ENCODE data around the gene UBE2O.

UBE2O gene

DNA sequence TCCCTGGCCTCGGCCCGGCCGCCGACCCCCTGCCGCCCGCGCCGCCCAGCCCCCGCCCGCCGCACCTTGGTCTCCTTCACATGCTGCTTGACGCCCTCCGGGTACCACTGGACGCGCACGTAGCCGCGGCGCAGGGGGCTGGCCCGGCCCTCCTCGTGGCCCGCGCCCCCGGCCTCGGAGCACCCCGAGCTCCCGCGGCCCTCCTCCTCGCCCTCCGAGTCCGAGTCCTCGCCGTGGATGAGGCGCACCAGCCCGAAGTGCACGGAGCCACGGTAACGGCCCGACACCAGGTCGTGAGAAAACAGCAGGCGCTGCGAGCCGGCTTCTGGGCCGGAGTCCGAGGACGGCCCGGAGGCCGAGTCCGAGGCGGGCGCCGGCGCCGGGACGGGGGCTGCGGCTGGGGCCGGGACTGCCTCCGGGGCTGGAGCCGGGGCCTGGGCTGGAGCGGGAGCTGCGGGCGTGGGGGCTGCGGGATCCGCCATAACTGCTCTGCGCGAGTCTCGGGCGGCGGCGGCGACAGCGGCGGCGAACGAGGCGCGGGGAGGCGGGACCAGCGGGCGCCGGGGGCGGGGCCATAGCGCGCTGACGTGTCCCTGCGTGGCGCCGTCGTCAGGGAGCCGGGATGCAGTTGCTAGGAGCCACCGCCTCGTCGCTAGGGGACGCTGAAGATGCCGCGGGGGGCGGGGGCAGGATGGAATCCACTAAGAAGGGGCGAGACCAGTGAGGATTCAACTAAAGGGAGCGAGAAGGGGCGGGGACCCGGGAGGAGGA, at the start of gene UBE2O:
UBE2O (minus strand) TSS at position 493 of the 771 bp plus-strand sequence; CDS start at position 482, 11 bp downstream.
- in situ Hi-C loops (cut with MboI; ENCODE audit: low sequenced_read_pairs) = no loop called here

DNA sequence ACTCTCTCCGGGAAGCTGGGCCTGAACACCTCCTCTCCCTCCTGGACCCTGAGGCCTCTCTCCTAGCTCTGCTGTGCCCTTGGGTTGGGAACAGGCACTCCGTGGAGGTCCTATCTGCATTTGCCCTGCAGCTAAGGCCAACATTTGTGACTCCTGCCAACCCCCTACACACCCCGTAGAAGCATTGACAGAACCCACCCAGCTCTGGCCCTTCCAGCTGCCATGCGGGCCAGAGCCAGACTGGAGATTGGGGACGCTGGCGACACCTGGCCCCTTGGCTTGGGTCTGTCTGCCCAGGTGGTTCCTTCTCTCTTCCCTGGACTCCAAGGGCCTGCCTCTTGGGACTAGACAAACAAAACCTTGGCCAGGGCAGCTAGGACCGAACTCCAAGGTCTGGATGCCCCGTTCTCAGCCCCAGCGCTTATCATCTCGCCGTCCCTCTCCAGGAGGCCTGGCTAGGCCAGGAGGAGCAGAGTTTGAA, 48.9 kb upstream of the UBE2O start:
- in situ Hi-C loops (cut with MboI; ENCODE audit: low sequenced_read_pairs) = loop anchor here (10.0 to 25.0 kb wide), 2 partner anchors 90 to 197 kb away; partner anchors contain the start of gene QRICH2

DNA sequence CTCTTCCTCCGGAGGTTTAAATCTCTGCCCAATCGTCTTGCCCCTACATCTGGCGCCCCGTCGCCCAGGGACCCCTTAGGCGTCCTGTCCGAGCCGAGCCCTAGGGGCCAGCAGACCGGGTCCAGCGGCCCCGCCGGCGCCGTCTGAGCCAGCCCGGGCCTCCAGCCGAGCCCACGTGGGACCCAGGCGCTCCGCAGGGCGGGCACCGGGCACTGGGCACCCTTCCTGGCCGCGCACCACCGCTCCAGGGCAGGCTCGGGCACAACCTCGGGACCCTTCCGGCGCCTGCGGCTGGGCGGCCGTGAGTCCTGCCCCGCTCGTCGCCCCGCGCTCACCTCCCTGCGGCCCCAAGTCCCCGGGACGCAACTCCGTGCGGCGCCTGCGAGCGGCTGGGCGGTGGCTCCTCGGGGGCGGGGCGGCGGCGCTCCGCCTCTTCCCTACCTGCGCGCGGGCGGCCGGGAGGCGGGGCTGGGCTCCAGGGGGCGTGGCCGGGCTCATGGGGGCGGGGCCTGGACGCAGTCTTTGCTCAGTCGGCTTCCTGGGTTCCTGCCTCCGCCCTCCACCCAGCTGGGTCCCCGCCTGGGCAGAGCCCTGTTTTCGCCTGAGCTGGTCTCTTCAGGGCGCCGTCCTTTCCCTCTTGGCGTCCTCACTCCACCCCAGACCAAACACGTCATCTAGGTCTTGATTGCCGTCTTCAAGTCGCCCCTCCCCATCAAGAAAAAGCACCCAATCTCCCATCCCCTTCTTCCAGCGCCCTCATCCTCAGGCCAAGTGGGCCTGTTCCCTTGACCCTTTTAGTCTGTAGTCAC, 48.3 kb upstream of the UBE2O start, which contains the start of gene RHBDF2:
RHBDF2 (minus strand) TSS at position 406 of the 809 bp plus-strand sequence. CDS start 19,899 bp downstream, outside the sequence.
- in situ Hi-C loops (cut with MboI; ENCODE audit: low sequenced_read_pairs) = loop anchor here (10.0 to 25.0 kb wide), 2 partner anchors 89 to 196 kb away; partner anchors contain the start of gene QRICH2

DNA sequence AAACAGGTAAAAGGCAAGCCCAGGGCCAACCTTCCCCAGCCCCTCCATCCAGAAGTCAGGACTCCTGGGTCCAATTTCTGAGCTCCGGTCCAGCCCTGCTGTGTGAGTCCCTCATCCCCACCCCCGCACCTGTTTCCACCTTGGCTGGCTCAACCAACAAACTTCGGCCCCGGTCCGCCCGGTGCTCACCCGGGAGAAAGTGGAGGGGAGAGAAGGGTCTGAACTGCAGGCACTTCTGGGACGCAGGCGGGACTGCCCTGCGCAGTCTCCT, 47.7 kb upstream of the UBE2O start:
- in situ Hi-C loops (cut with MboI; ENCODE audit: low sequenced_read_pairs) = loop anchor here (10.0 to 25.0 kb wide), 2 partner anchors 88 to 196 kb away; partner anchors contain the start of gene QRICH2

DNA sequence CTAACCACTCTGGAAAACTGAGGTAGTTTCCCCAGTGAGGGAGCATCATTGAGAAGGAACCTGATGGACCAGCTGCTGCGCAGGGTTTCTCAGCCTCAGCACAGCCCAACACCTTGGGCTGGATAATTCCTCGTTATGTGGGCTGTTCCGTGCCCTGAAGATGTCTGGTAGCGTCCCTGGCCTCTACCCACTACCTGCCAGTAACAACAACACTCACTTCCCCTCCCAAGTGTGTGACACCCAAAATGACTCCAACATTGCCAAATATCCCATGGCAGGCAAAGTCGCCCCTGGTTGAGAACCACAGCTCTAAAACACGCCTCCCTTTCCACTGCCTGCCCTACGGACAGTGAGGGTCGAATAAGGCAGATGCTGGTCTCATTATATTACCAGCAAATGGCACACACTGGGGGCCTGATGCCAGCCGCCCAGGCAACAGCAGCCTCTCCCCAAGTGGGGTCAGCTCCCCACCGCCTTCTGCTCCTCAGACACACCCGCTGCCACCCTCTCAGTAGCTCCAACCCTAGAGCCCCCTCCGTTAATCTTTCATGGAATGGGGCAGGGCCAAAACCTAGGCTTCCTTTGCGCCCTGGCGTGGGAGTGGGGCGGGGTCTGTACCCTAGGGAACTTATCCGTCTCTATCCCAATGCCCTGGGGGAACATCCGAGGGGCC, 47.3 kb upstream of the UBE2O start:
- in situ Hi-C loops (cut with MboI; ENCODE audit: low sequenced_read_pairs) = loop anchor here (10.0 to 25.0 kb wide), 2 partner anchors 88 to 195 kb away; partner anchors contain the start of gene QRICH2

DNA sequence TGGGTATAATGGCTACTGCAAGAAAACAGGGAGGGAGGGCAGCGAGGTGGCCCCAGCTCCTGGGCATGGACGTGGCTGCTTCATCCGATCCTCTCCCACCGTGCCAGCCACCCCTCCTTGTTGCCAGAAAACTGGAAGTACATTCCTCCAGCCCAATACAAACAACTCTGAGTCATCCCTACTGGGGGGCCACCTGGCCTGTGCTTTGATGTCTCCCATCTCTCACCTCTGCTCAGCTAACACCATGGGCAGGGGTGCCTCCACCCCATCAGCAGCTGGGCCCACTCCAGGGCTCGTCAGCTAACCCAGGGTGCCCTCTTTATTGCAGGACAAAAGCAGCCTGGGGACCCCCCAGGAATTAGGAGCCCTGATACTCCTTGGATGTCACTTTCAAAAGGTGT, 46.3 kb upstream of the UBE2O start:
- in situ Hi-C loops (cut with MboI; ENCODE audit: low sequenced_read_pairs) = no loop called here

DNA sequence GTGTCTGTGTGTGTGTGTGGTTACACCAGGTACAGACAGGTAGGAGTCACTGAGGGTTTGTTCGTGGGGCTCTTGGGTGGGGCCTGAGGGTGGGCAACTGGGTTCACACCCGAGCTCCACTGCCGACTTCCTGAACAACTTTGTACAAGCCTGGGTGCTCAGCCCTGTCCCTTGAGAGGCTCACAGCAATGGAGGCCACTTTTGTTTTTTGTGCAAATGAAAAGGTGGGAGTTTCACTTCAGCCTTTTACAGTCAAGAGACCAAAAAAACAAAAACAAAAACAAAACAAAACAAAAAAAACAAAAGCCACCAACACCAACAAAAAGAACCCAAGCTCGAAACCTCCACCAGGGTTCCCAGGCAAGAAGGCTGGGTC, 45.9 kb upstream of the UBE2O start:
- in situ Hi-C loops (cut with MboI; ENCODE audit: low sequenced_read_pairs) = no loop called here

DNA sequence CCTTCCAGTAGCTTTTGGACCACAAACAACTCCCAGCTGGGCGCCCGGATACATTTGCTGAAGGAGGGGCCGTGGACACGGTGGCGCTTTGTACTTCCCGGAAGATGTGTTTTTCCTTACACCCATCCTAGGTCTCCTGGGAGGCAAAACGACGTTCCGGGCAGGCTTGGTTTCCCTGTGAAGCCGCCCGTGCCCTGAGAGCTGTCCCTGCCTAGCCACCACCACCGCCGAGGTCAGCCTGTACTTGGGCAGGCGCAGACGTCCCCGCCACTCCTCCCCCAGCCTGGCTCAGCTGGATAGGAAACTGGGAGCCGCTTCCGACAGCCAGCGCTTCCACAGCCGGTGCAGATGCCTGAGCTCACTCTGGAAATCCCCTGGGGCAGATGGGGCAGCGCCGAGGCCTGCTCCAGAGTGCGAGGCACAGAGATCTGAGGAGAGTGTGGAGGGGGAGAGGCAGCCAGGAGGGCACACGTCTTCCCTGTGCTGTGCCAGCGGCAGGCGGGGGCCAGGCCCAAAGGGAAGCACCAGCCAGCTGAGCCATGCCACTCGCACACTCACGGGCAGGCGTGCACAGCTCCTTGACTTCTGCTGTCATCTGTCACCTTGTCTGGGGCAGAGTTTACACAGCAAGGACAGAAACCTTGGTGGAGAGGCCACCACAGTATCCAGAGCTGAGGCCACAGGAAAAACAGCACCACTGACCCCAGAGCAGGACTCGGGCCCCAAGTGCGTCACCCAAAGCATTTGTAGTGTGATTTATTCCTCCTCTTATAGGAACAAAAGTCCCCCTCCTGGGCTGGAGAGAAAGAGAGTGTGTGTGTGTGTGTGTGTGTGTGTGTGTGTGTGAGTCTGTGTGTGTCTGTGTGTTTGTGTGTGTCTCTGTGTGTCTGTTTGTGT, 45.3 kb upstream of the UBE2O start:
- in situ Hi-C loops (cut with MboI; ENCODE audit: low sequenced_read_pairs) = no loop called here

DNA sequence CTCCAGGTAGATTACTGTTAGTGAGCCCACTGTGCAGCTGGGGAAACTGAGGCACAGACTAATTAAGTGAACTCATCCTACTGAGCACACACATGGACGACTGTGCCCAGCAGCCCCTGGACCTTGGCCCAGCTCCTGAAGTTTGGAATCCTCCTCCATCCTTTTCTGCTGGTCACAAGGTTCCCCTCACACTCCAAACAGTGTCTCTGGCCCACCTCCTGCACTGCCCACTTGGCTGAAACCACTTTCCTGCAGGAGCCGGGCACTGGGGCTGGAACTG, 44.7 kb upstream of the UBE2O start:
- in situ Hi-C loops (cut with MboI; ENCODE audit: low sequenced_read_pairs) = no loop called here

DNA sequence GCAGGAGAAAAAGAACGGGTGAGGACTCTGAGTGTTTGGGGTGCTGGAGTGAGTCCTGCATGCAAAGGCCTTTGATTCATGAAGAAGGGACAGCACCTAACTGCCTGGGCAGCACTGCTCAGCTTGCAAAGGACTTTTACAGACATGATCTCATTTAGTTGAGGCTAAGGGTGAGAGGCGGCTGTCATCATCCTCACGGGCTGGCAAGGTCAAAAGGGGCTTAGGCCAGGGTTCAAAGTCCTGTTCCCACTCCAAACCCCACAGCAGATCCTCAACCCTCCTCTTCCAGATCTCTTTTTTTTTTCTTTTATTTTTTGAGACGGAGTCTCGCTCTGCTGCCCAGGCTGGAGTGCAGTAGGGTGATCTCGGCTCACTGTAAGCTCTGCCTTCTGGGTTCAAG, 43.5 kb upstream of the UBE2O start:
- in situ Hi-C loops (cut with MboI; ENCODE audit: low sequenced_read_pairs) = no loop called here

DNA sequence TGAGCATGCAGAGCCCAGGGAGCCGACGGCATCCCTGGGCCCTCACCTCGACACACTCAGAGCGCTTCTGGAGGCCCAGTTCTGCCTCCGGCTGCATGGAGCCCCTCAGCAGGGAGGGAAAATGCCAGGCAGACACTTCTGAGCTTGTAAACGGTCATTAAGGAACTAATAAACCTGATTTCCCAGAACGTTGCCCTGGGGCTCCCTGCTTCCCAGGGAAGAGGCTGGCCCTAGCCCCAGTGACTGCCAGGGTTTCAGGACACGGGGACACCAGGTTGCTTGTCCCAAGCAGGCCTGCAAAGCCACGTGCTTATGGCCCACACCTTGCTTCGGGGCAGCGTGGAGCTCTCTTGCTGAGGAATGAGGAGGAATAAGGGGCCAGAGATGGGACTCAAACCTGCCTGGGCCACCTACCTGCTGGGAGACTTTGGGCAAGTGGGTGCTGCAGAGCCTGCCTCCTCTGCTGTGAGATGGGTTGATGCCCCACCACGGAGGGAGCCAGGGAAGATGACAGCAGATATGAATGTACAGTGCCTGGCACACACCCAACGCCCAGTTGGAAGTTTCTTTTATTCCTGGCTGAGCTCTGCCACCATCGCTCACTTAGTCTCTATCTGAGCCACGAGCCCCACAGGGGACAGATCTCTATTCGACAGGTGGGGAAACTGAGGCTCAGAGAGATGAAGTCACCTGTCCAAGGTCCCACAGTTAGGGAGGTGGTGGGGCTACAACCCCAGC, 42.9 kb upstream of the UBE2O start:
- in situ Hi-C loops (cut with MboI; ENCODE audit: low sequenced_read_pairs) = no loop called here

DNA sequence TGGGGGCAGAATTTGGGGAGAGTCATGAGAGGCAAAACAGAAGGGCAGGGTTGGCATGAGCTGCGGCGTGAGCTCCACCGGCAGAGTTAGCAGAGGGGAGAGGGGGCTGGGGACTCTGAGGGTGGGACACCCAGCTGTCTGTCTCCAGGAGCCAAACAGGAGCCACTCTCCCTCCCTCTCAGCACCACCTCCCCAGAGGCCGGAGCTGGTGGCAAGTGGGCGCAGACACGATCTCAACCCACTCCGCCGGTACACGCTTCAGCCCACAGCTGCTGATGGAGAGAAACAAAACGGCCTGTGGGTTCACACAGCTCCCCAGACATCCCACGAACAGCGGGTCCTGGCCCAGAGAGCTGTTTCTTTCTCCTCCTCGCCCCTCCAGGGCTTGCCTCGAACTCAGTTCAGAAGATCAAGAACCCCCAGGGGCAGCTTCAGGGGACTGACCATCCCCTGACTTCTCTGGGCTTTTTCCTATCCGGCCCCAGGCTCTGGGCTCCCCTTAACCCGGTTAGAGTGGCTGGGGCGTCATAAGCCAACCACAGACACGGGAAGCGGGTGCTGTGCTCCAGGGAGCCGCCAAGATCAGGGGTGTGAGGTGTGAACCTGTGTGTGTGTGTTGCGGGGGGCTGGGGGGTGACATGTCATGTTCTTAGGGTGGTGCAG, 40.7 kb upstream of the UBE2O start:
- in situ Hi-C loops (cut with MboI; ENCODE audit: low sequenced_read_pairs) = no loop called here

DNA sequence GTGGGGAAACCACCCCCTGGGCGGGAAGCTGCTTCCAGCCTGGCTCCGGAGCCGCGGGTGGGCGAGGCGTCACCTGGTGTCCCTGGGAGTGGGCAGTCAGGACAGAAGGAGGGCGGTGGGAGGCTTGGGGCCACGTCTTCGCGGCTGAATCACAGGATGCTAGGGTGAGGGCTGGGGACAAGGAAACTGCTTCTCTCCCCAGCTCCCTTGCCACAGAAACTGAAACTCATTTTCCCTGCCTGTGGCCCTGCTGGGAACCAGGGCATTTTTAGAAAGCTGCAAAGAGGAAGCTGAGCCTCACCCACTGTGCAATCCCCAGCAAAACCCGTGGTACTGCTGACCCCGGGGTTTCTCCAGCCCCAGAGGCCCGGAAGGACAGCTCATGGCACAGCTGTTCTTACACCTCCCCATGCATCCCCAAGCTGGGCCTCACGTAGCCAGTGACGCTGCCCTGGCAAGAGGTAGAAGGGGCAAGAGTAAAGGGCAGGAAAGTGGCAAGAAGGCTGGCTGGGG, 40.1 kb upstream of the UBE2O start:
- in situ Hi-C loops (cut with MboI; ENCODE audit: low sequenced_read_pairs) = no loop called here

DNA sequence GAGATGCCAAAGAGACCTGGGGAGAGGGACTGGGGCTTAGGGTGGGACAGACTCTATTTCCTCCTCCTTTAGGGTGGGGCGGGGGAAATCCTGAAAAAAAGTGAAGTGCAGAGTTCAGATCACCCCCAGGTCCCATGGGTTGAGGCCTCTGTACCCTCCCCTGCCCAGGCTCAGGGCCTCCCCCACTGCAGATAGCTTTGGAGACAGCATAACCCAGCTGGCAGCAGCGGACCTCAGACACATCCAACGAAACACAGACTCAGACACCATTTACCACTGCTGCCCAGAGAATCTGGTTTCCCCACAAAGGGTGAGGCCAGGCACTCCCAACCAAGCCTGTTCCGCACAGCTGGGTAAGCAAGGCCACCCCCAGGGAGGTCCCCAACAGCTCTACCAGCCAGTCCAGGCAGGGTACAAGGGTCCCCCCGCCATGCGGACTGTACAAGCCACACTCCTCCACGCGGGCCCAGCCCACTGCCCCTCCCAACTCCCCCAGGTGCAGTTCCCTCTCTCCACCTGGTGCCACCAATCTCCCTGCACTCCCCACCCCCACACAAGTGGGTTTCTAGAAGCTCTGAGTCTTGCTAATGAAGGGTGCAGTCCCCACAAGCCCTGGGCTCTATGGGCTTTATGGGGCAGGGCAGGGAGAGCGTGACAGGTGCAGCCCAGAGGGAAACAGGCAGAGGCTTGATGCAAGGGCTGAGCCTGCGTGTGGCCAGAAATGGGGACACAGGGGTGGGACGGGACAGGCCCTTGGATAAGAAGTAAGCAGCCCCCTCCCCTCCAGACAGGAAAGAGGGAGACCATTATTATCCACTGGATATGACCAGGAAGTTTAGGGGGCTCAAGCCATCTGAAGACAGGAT, 39.4 kb upstream of the UBE2O start:
- in situ Hi-C loops (cut with MboI; ENCODE audit: low sequenced_read_pairs) = no loop called here

DNA sequence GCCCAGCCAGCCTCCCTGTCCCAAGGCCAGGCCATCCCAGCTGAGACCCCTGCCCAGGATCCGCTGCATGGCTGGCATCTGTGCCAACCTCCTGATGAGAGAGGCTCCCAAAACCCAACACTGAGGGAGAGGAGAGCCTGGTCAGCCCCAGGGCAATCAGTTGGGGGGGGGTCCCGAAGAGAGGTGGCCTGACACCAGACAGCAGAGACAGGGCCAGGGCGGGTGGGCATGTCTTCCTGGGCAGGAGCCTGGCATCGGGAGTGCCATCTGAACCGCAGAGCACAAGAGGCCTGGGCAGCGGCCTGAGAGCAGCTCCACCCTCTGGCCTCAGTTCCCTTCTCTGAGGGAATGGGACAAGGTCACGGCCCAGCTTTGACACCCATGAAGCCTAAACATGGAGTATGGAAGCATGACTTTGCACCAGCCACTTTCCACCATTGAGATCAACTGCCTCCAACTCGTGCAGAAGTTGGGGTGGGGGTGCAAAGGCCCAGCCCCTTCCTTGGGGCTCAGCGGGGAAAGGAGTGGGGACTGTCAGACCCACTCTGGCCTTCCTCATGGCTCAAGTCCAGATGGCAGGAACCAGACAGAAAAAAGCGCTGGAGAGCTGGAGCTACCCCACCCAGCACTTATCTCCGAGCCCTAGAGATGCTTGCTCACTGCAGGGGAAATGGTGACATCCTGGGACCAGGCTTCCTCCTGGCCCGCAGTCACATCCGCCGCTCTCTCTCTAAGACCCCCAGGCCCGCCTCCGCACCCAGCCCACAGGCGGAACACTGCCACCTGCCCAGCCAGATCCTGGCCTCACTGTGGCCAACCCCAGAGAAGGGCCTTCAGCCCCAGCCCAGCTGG, 38.5 kb upstream of the UBE2O start:
- in situ Hi-C loops (cut with MboI; ENCODE audit: low sequenced_read_pairs) = no loop called here

DNA sequence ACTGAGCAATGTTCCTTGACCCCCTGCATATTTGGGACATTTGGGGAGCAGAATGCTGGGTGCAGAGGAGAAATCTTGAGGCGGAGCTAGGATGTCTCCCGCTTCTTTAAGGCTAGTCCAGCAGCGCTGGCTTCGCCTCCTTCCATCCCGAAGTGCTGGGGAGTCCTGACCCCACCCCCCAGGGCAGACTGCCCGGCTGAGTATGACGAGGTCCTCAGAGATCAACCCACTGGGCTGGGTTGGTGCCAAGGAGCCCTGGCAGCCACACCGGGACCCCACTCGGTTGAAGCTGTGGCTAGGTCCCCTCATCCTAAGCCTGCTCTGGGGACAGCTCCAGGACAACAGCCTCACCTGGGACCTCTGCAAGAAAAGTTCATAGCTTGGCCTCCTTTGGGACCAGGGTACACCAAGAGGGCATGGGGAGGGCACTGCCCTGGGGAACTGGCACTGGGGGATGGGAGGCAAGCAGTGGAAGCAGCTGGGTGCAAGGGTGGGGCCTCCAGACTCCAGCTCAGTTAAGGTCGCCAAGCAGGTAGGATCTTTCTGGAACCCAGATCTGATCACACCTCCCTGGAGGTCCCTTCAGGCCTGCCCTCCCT, 37.3 kb upstream of the UBE2O start:
- in situ Hi-C loops (cut with MboI; ENCODE audit: low sequenced_read_pairs) = no loop called here
